A549 (cell line): ENCODE data around the gene PAM.

Source experiments
- EP300 ChIP-seq, 2 experiments: fragments of >200 bp; sonication (Bioruptor Twin); formaldehyde crosslinking; IDR thresholded peaks; 2 replicates in 1 of 2; 3 replicates in 1 of 2; pipeline ENCODE4 v1.6.1; 2016 to 2017
- FOXS1 ChIP-seq: fragments of 250-450 bp; sonication (Bioruptor Pico); IDR thresholded peaks from 2 replicates; pipeline ENCODE4 v1.5.0; 2020; ENCODE audit warnings: mild to moderate bottlenecking, moderate library complexity
- JUN ChIP-seq, 2 experiments: fragments of >200 bp; sonication (Bioruptor Twin); formaldehyde crosslinking; IDR thresholded peaks; 2 replicates in 1 of 2; 3 replicates in 1 of 2; pipeline ENCODE4 v1.6.1; 2016 to 2017
- POLR2A ChIP-seq: IDR thresholded peaks from 2 replicates; pipeline ENCODE4 v1.6.1; 2012; ENCODE audit warnings: mild to moderate bottlenecking, low read length
- RFX5 ChIP-seq: fragments of 450-650 bp; IDR thresholded peaks from 2 replicates; pipeline ENCODE4 v1.7.1; 2014; ENCODE audit warnings: antibody characterized with exemption, mild to moderate bottlenecking, moderate library complexity
- TP53 ChIP-seq: fragments of 250-450 bp; sonication (Bioruptor Pico); IDR thresholded peaks from 2 replicates; pipeline ENCODE4 v1.5.0; 2021; ENCODE audit warnings: mild to moderate bottlenecking, moderate library complexity
- ZSCAN20 ChIP-seq: fragments of 250-450 bp; sonication (Bioruptor Pico); IDR thresholded peaks from 2 replicates; pipeline ENCODE4 v1.8.0; 2022; ENCODE audit warnings: mild to moderate bottlenecking, moderate library complexity
- TF ChIP-seq, protein P1 (sequence below): fragments of >200 bp; sonication (Bioruptor Twin); formaldehyde crosslinking; IDR thresholded peaks from 3 replicates; pipeline ENCODE4 v1.6.1; 2016
- TF ChIP-seq, protein P2 (sequence below): IDR thresholded peaks from 2 replicates; pipeline ENCODE4 v1.6.1; 2012; ENCODE audit warnings: low read depth, borderline replicate concordance
- TF ChIP-seq, protein P3 (sequence below): fragments of 200-600 bp; sonication (generic); IDR thresholded peaks from 2 replicates; pipeline ENCODE4 v1.6.1; 2016; ENCODE audit warnings: antibody characterized with exemption, mild to moderate bottlenecking, moderate library complexity
- TF ChIP-seq, protein P4 (sequence below): fragments of >200 bp; sonication (Bioruptor Twin); formaldehyde crosslinking; IDR thresholded peaks from 3 replicates; pipeline ENCODE4 v1.5.1; 2016

DNA sequence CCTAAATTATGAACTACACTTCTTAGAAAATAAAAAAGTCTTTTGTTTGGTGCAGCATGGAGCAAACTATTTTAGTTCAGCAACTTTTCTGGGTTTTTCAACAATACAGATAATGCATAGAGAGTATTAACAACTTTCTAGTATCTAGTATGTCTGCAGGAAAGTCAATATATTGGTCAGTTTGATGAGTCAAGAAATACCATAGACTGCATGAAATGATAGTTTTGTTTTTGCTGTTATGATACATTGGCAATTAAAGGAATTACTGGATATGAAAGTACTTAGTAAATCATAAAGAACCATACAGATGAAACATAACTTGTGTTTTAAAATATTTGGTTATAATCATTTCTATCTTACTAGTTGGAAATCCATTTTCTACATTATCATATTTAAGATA, 191.3 kb downstream of the PAM start:
- TF ChIP-seq, protein P1, sequence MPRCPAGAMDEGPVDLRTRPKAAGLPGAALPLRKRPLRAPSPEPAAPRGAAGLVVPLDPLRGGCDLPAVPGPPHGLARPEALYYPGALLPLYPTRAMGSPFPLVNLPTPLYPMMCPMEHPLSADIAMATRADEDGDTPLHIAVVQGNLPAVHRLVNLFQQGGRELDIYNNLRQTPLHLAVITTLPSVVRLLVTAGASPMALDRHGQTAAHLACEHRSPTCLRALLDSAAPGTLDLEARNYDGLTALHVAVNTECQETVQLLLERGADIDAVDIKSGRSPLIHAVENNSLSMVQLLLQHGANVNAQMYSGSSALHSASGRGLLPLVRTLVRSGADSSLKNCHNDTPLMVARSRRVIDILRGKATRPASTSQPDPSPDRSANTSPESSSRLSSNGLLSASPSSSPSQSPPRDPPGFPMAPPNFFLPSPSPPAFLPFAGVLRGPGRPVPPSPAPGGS = no peak
- no peak for TF ChIP-seq JUN (IDR thresholded peaks at IDR 0.05)
- TF ChIP-seq, protein P2, sequence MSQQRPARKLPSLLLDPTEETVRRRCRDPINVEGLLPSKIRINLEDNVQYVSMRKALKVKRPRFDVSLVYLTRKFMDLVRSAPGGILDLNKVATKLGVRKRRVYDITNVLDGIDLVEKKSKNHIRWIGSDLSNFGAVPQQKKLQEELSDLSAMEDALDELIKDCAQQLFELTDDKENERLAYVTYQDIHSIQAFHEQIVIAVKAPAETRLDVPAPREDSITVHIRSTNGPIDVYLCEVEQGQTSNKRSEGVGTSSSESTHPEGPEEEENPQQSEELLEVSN = no peak
- TF ChIP-seq, protein P3, sequence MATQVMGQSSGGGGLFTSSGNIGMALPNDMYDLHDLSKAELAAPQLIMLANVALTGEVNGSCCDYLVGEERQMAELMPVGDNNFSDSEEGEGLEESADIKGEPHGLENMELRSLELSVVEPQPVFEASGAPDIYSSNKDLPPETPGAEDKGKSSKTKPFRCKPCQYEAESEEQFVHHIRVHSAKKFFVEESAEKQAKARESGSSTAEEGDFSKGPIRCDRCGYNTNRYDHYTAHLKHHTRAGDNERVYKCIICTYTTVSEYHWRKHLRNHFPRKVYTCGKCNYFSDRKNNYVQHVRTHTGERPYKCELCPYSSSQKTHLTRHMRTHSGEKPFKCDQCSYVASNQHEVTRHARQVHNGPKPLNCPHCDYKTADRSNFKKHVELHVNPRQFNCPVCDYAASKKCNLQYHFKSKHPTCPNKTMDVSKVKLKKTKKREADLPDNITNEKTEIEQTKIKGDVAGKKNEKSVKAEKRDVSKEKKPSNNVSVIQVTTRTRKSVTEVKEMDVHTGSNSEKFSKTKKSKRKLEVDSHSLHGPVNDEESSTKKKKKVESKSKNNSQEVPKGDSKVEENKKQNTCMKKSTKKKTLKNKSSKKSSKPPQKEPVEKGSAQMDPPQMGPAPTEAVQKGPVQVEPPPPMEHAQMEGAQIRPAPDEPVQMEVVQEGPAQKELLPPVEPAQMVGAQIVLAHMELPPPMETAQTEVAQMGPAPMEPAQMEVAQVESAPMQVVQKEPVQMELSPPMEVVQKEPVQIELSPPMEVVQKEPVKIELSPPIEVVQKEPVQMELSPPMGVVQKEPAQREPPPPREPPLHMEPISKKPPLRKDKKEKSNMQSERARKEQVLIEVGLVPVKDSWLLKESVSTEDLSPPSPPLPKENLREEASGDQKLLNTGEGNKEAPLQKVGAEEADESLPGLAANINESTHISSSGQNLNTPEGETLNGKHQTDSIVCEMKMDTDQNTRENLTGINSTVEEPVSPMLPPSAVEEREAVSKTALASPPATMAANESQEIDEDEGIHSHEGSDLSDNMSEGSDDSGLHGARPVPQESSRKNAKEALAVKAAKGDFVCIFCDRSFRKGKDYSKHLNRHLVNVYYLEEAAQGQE = no peak
- TF ChIP-seq, protein P4, sequence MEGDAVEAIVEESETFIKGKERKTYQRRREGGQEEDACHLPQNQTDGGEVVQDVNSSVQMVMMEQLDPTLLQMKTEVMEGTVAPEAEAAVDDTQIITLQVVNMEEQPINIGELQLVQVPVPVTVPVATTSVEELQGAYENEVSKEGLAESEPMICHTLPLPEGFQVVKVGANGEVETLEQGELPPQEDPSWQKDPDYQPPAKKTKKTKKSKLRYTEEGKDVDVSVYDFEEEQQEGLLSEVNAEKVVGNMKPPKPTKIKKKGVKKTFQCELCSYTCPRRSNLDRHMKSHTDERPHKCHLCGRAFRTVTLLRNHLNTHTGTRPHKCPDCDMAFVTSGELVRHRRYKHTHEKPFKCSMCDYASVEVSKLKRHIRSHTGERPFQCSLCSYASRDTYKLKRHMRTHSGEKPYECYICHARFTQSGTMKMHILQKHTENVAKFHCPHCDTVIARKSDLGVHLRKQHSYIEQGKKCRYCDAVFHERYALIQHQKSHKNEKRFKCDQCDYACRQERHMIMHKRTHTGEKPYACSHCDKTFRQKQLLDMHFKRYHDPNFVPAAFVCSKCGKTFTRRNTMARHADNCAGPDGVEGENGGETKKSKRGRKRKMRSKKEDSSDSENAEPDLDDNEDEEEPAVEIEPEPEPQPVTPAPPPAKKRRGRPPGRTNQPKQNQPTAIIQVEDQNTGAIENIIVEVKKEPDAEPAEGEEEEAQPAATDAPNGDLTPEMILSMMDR = no peak
- TF ChIP-seq ZSCAN20 (CRISPR knock-in tag) = no peak
- TF ChIP-seq RFX5 = no peak
- TF ChIP-seq FOXS1 (CRISPR knock-in tag) = no peak
- no peak for TF ChIP-seq TP53 (CRISPR knock-in tag)
- no peak for TF ChIP-seq POLR2A
- TF ChIP-seq EP300 (IDR thresholded peaks at IDR 0.05) = no peak
